GM19043 (cell line): ENCODE measurements around the gene TP53BP2.

Experiments
- ATAC-seq: cut with Tn5 transposase; IDR thresholded peaks from one replicate; pipeline ENCODE4 v1.9.1; 2021; ENCODE audit warnings: low read depth; ENCODE audit not compliant: unreplicated experiment

The TP53BP2 gene

DNA sequence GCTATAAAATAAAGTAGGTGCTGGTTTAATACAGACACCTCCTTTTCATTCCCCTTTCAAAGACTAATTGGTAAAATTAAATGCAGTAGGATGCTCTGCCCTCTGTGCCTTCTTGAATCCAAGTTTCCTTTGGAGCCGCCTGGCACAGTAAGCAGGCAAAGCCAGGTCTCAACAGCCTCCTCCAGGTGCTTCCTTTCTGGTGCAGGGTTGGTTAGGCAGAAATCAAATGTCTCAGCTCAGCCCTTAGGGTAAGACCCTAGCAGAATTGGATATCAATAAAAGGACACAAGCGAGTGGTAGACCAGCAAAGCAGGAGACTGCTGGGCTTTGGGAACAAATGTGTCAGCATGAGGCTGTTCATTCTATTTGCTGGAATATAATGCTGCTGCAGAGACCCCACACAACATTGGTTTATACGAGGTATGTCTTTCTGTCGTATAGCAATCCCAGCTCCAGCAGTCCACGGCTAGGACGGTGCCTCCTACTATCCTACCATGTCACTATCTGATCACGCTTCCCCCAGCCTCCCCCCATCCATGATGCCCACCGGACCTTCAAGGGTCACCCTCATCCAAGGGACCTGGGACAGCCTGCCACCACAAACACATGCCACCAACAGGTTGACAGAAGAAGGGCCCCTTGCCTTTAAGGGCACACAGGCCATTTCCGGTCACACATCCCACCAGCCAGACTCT, 75.0 kb downstream of the TP53BP2 start:
- no peak for ATAC-seq

DNA sequence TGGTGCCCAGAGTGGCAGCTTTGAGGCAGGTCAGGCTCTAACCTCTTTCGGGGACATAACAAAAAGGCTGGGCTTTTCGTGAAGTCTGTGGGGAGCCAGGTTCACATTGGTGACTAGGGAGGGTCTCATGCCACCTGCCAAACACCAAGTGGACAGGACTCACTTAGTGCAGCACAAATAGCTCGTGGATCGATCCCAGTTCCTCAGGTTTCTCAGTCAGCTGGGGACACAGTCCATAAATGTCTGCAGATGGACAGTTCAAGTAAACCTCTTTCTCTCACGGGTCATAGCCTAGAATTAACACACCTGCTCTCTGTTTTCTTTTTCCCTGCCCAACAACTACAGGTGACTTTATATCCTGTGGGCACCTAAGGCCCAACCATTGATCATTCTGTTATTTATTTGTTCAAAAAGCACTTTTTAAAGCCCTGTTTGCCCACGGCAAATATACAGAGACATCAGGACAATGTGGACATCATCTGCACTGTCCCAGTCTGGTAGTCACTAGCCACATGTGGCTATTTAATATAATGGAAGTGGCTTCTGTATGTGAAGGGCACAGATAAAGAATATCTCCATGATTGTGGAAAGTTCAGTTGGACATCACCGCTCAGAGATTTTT, 79.9 kb downstream of the TP53BP2 start:
- ATAC-seq, result no peak

GRCh38 chr1:223765036-223765718, 80.6 kb downstream of the TP53BP2 start:
- ATAC-seq, result no peak

GRCh38 chr1:223763881-223764280, 81.9 kb downstream of the TP53BP2 start:
- ATAC-seq, result no peak

DNA sequence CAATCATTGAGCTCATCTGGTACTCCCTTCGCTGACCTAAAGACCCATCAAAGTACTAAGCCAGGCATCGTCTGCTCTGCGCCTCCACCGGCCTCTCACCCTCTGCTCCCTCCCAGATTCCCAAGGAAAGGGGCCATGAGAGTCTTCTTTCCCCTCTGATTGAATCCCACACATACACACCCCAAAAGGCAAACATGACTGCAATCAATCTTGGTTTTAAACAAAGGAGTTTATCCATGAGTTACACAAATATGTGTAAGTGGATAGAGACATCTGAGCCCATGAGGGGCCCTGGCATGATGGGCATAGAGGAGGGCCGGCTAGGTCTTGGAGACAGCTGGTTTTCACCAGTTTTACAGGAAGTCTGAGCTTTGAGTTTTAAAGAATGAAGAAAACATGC, 82.5 kb downstream of the TP53BP2 start:
- ATAC-seq, result no peak

DNA sequence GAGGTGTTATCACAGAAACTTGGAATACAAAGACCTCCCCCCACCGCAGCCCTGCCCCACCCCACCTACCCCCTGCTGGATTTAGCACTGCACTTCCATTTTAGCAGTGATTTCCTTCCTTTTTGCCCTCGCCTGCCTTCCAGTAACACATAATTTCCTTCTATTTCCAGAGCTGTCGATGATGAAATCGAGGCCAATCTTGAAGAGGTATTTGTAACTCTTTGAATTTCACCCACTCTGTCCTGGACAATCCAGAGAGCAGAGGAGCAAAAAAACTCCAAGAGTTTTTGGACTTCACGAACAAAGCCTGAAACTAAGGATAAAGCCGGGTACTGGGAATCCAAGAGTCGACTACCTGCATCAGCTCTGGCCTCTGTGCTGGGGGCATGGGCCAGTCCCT, 84.3 kb downstream of the TP53BP2 start:
- no peak for ATAC-seq

DNA sequence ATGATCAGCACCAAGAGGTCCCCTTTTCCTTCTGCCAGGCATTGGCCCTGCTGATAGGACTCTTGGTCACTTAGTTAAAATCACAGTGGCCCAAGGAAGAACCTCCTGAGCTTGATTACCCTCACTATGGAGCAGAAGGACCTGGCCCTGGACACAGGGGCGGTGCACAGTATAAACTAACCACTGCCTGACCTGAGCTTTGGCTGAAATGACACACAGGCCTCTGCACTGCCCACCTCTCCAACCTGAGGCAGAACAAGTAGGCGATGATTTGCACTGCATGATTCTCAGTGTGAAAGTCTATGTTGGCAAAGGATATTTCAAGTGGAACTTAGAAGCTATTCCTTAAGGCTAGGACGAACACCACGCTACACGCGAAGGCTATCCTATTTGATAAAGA, 84.9 kb downstream of the TP53BP2 start:
- ATAC-seq, result no peak

DNA sequence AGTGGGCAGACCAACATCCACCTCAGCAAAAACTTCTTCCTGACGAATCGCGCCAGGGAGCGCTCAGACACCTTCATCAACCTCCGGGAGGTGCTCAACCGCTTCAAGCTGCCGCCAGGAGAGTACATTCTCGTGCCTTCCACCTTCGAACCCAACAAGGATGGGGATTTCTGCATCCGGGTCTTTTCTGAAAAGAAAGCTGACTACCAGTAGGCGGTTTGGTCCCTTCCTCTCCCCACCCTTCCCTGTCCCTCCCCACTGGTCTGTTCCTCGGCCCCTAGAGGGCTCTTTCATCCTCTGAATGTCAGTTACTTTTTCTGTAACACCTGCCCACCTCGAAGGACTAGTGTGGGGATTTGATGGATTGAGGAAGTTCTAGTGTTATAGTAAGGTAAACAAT, 86.5 kb downstream of the TP53BP2 start:
- no peak for ATAC-seq

GRCh38 chr1:223758734-223759133, 87.0 kb downstream of the TP53BP2 start:
- no peak for ATAC-seq

GRCh38 chr1:223756806-223757700, 88.7 kb downstream of the TP53BP2 start:
- ATAC-seq, result no peak

GRCh38 chr1:223755992-223756775, 89.6 kb downstream of the TP53BP2 start:
- no peak for ATAC-seq

GRCh38 chr1:223755432-223755792, 90.3 kb downstream of the TP53BP2 start:
- no peak for ATAC-seq

- ATAC-seq, result no peak
Measured at GRCh38 chr1:223754681-223755431, 90.9 kb downstream of the TP53BP2 start.

GRCh38 chr1:223752721-223753515, 92.8 kb downstream of the TP53BP2 start:
- no peak for ATAC-seq

DNA sequence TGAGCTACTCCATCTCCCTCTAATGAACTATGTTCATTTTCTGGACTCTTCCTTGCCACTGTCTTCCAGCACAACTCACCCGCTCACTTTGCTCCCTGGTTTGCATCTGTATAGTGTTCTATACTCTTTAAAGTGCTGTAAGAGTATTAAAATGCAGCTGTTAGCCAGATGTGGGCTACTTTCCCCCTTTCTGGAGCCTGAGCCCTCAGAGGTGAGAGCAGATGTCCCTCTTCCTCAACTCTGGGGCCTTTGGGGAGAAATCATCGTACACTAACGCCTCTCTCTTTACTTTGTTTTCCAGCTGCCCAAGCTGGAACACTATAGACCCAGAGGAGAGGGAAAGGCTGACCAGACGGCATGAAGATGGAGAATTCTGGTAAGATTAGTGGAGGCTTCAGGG, 94.1 kb downstream of the TP53BP2 start:
- ATAC-seq, result no peak

DNA sequence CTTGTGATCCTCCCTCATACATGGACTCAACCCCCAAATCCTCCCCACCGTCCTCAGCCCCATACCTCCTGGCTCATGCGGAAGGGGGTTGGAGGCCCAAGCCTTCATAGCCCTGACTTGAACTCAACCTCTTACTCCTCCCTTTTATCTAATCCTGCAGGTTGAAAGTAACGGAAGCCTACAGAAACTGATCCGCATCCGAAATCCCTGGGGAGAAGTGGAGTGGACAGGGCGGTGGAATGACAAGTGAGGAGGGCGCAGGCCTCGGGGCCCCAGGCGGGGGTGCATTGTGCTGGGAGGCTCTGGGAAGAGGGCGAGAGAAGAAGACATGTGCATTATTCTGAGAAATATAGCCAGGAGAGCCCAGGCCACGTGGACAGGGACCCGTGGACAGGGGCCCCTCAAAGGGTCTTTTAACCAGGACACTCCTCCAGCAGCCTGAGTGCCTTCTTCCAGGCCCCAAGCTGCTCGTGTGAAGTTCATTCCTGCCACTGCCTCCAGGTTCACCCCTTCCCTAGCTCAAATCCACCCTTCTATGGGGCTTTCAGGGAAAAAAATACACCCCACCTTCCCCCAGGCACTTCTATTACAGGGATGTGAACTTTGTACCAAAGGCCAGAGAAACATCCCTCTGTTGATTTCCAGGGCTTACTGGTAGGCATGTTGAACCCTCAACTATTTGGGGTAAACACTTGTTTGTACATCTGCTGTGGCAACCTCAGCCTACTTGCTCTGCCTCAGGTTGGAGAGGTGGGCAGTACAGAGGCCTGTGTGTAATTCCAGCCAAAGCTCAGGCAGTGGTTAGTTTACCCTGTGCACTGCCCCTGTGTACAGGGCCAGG, 94.8 kb downstream of the TP53BP2 start:
- ATAC-seq, result no peak

- peak; percentile 68 for ATAC-seq
Measured at GRCh38 chr1:223748773-223749733, 96.7 kb downstream of the TP53BP2 start.
